Keratinocyte (primary cell): ENCODE data around the gene AOAH. TPM values are rescaled to one million over a fixed set of nuclear protein-coding genes. Genes with fewer than 3 reads are reported as not detected.

Experiments
- DNase-seq: peaks from one replicate; pipeline ENCODE4 v3.0.0-alpha.2; 2011; ENCODE audit warnings: low read depth, missing footprints, low spot score
- FAIRE-seq: peaks from 2 replicates; lab custom pipeline; 2011; peaks lifted over from hg19 to GRCh38; lab: Jason Lieb, UNC
- H2AFZ ChIP-seq: 2 replicates; pipeline ENCODE4 v1.6.0; 2012; ENCODE audit warnings: low read length, control low read depth, inconsistent platforms; ENCODE audit not compliant: control insufficient read depth
- H3K27ac ChIP-seq: 2 replicates; pipeline ENCODE4 v1.5.1; 2011; ENCODE audit warnings: low read length; ENCODE audit not compliant: control insufficient read depth, insufficient read depth
- H3K27me3 ChIP-seq: 3 replicates; pipeline ENCODE4 v1.6.0; 2011; ENCODE audit warnings: low read length; ENCODE audit not compliant: control insufficient read depth, insufficient read depth; ENCODE audit errors: extremely low read depth
- H3K36me3 ChIP-seq, 2 experiments: 2 replicates in 1 of 2; 3 replicates in 1 of 2; pipeline ENCODE4 v1.5.1; 2011; ENCODE audit warnings: low read length in 2 of 2, mild to moderate bottlenecking in 1 of 2; ENCODE audit not compliant: control insufficient read depth in 2 of 2, insufficient read depth in 2 of 2; ENCODE audit errors: extremely low read depth in 1 of 2
- H3K4me1 ChIP-seq: 3 replicates; pipeline ENCODE4 v1.5.1; 2011; ENCODE audit warnings: low read length; ENCODE audit not compliant: control insufficient read depth, insufficient read depth; ENCODE audit errors: extremely low read depth
- H3K4me2 ChIP-seq: 3 replicates; pipeline ENCODE4 v1.6.0; 2011; ENCODE audit warnings: low read depth, low read length; ENCODE audit not compliant: control insufficient read depth, insufficient read depth; ENCODE audit errors: extremely low read depth
- H3K4me3 ChIP-seq, 3 experiments: fragments of 200-600 bp in 1 of 3; sonication (generic) in 1 of 3; 2 replicates in 2 of 3; 3 replicates in 1 of 3; pipeline ENCODE4 v1.5.1; 2011 to 2016; ENCODE audit warnings: low read length in 3 of 3, mild to moderate bottlenecking in 3 of 3, control low read depth in 2 of 3, inconsistent platforms in 1 of 3, low read depth in 1 of 3, mixed read lengths in 1 of 3, mixed run types in 1 of 3, moderate library complexity in 1 of 3; ENCODE audit not compliant: control insufficient read depth in 2 of 3, insufficient read depth in 2 of 3; ENCODE audit errors: extremely low read depth in 1 of 3
- H3K79me2 ChIP-seq: 2 replicates; pipeline ENCODE4 v1.6.0; 2012; ENCODE audit warnings: low read length; ENCODE audit not compliant: control insufficient read depth, insufficient read depth
- H3K9ac ChIP-seq: 3 replicates; pipeline ENCODE4 v1.6.0; 2011; ENCODE audit warnings: low read length; ENCODE audit not compliant: control insufficient read depth, insufficient read depth; ENCODE audit errors: extremely low read depth
- H3K9me1 ChIP-seq: 3 replicates; pipeline ENCODE4 v1.6.0; 2011; ENCODE audit warnings: low read length; ENCODE audit not compliant: control insufficient read depth, insufficient read depth; ENCODE audit errors: extremely low read depth
- H3K9me3 ChIP-seq: 2 replicates; pipeline ENCODE4 v1.5.1; 2012; ENCODE audit warnings: low read depth, low read length; ENCODE audit not compliant: control insufficient read depth
- H4K20me1 ChIP-seq: 3 replicates; pipeline ENCODE4 v1.6.0; 2011; ENCODE audit warnings: low read length; ENCODE audit not compliant: control insufficient read depth, insufficient read depth; ENCODE audit errors: extremely low read depth
- CTCF ChIP-seq, 3 experiments: IDR thresholded peaks in 1 of 3; conservative IDR thresholded peaks in 1 of 3; optimal IDR thresholded peaks in 1 of 3; 2 replicates in 2 of 3; 3 replicates in 1 of 3; pipeline versions ENCODE3 to v1.5.1; 2011; ENCODE audit warnings: low read length in 3 of 3, mild to moderate bottlenecking in 3 of 3, moderate library complexity in 2 of 3, control low read depth in 1 of 3, inconsistent platforms in 1 of 3; ENCODE audit not compliant: insufficient read depth in 2 of 3; ENCODE audit errors: extremely low read depth in 1 of 3
- EZH2 ChIP-seq: IDR thresholded peaks from one replicate; pipeline ENCODE4 v1.6.1; 2012; ENCODE audit warnings: inconsistent platforms, mild to moderate bottlenecking, low read length, moderate library complexity
- dilution Hi-C: fragments of 300-500 bp; cut with MboI; formaldehyde crosslinking; loops from one replicate; pipeline ENCODE4 v1.7.0; 2020; ENCODE audit warnings: low sequenced_read_pairs; ENCODE audit not compliant: extremely low pct_ligation_motif_present
- polyA plus RNA-seq, 5 experiments: library from polyadenylated mRNA; depleted of rRNA in 3 of 5; stranded (reverse) in 3 of 5; stranded (forward) in 1 of 5; unstranded in 1 of 5; fragments of >200 nt; gene quantifications; 1 replicate in 1 of 5; 2 replicates in 3 of 5; 3 replicates in 1 of 5; pipeline versions ENCODE4 v1.2.1 to v1.2.3, GENCODE V29; 2011 to 2012; ENCODE audit warnings: missing spikeins in 2 of 5, low read depth in 1 of 5, low replicate concordance in 1 of 5

The AOAH gene
- polyA plus RNA-seq, 1 donor (not counting 4 experiments of a cell fraction or from before 2014, with no cell fraction given): 0.43 TPM

- H4K20me1 ChIP-seq: no peaks in the 10 kb centered on the region
Observed at GRCh38 chr7:36636126-36636525, 88.2 kb downstream of the AOAH start.

GRCh38 chr7:36635091-36635490, 89.2 kb downstream of the AOAH start:
- DNase-seq (no peak), FAIRE-seq (no peak)
- H3K9me3 ChIP-seq: no peaks in the 10 kb centered on the region
- no peak overlapping the region for H3K9ac ChIP-seq
- H3K4me3 ChIP-seq: no peak overlapping the region
- dilution Hi-C loops: no loop called here
- H3K4me2 ChIP-seq: no peak overlapping the region
- peaks cover 5% of the 10 kb centered on the region for H3K27me3 ChIP-seq
- H3K4me1 ChIP-seq: no peaks in the 10 kb centered on the region
- H3K27ac ChIP-seq: no peak overlapping the region
- H4K20me1 ChIP-seq: no peaks in the 10 kb centered on the region
- no peak for TF ChIP-seq CTCF (optimal IDR thresholded peaks at IDR 0.05 in 1 of 3, IDR thresholded peaks at IDR 0.05 in 1 of 3, conservative IDR thresholded peaks at IDR 0.05 in 1 of 3; ENCODE audit: extremely low read depth in 1 of 3, insufficient read depth in 2 of 3, low read length in 3 of 3)
- no peaks in the 10 kb centered on the region for H3K79me2 ChIP-seq
- H3K9me1 ChIP-seq: no peaks in the 10 kb centered on the region
- no peak overlapping the region for H2AFZ ChIP-seq
- H3K36me3 ChIP-seq: no peaks in the 10 kb centered on the region

More at GRCh38 chr7:36636126-36636525, 88.2 kb downstream of the AOAH start:
- Histone ChIP-seq H3K27me3 (peaks cover 5% of the 10 kb centered on the region), H3K36me3 (no peaks in the 10 kb centered on the region), H2AFZ (no peak overlapping the region), H3K4me2 (no peak overlapping the region), H3K4me3 (no peak overlapping the region), H3K27ac (no peak overlapping the region), H3K4me1 (no peaks in the 10 kb centered on the region), H3K9ac (no peak overlapping the region), H3K9me3 (no peaks in the 10 kb centered on the region), H3K9me1 (no peaks in the 10 kb centered on the region), H3K79me2 (no peaks in the 10 kb centered on the region)
- FAIRE-seq (no peak), DNase-seq (no peak)
- TF ChIP-seq CTCF (optimal IDR thresholded peaks at IDR 0.05 in 1 of 3, IDR thresholded peaks at IDR 0.05 in 1 of 3, conservative IDR thresholded peaks at IDR 0.05 in 1 of 3; ENCODE audit: extremely low read depth in 1 of 3, insufficient read depth in 2 of 3, low read length in 3 of 3) (no peak), EZH2 (no peak)
- dilution Hi-C loops: no loop called here
